OCI-LY1 (cell line): ENCODE results near the gene PLTP.

Experiments
- H2AFZ ChIP-seq: fragments of 200-600 bp; sonication (generic), shearing (Covaris generic); 2 replicates; pipeline ENCODE4 v1.6.0; 2014; ENCODE audit warnings: antibody characterized with exemption, mild to moderate bottlenecking, low read length
- H3F3A ChIP-seq: fragments of 200-600 bp; sonication (generic), shearing (Covaris generic); 2 replicates; pipeline ENCODE4 v1.6.0; 2014; ENCODE audit warnings: mild to moderate bottlenecking, antibody characterized with exemption, low read length, moderate library complexity; ENCODE audit not compliant: insufficient read depth
- H3K27ac ChIP-seq: fragments of 200-600 bp; sonication (generic); 2 replicates; pipeline ENCODE4 v1.5.1; 2014; ENCODE audit warnings: low read length, mixed run types, mild to moderate bottlenecking, low read depth; ENCODE audit not compliant: poor library complexity, severe bottlenecking
- H3K27me3 ChIP-seq: fragments of 200-600 bp; sonication (generic); 2 replicates; pipeline ENCODE4 v1.6.0; 2014; ENCODE audit warnings: antibody characterized with exemption, mild to moderate bottlenecking, low read length, moderate library complexity; ENCODE audit not compliant: insufficient read depth
- H3K36me3 ChIP-seq: fragments of 200-600 bp; sonication (generic); 2 replicates; pipeline ENCODE4 v1.6.1; 2014; ENCODE audit warnings: mild to moderate bottlenecking, antibody characterized with exemption, low read length, moderate library complexity, mixed read lengths; ENCODE audit not compliant: insufficient read depth
- H3K4me1 ChIP-seq: fragments of 200-600 bp; sonication (generic); 2 replicates; pipeline ENCODE4 v1.5.1; 2014; ENCODE audit warnings: mild to moderate bottlenecking, low read length, moderate library complexity; ENCODE audit not compliant: insufficient read depth, severe bottlenecking
- H3K4me2 ChIP-seq: fragments of 200-600 bp; sonication (generic), shearing (Covaris generic); 2 replicates; pipeline ENCODE4 v1.6.1; 2014; ENCODE audit warnings: low read length
- H3K4me3 ChIP-seq: fragments of 200-600 bp; sonication (generic); 2 replicates; pipeline ENCODE4 v1.5.1; 2014; ENCODE audit warnings: low read length, low read depth, mild to moderate bottlenecking, mixed read lengths; ENCODE audit not compliant: poor library complexity, severe bottlenecking
- H3K79me2 ChIP-seq: fragments of 200-600 bp; shearing (Covaris generic); 2 replicates; pipeline ENCODE4 v1.6.1; 2016; ENCODE audit warnings: mixed run types, low read length, mixed read lengths; ENCODE audit not compliant: insufficient read depth
- H3K9ac ChIP-seq: fragments of 200-600 bp; sonication (generic), shearing (Covaris generic); 2 replicates; pipeline ENCODE4 v1.6.1; 2014; ENCODE audit warnings: mild to moderate bottlenecking, low read length, mixed read lengths
- H3K9me2 ChIP-seq: fragments of 200-600 bp; sonication (generic), shearing (Covaris generic); 2 replicates; pipeline ENCODE4 v1.6.1; 2014; ENCODE audit warnings: low read depth, mild to moderate bottlenecking, low read length, mixed read lengths
- H3K9me3 ChIP-seq: fragments of 200-600 bp; shearing (Covaris generic); 2 replicates; pipeline ENCODE4 v1.6.1; 2014; ENCODE audit warnings: low read length, mixed read lengths
- H4K20me1 ChIP-seq: fragments of 200-600 bp; sonication (generic), shearing (Covaris generic); 2 replicates; pipeline ENCODE4 v1.6.0; 2016; ENCODE audit warnings: mild to moderate bottlenecking, low read length; ENCODE audit not compliant: insufficient read depth
- EZH2 ChIP-seq: fragments of 200-600 bp; sonication (generic), shearing (Covaris generic); IDR thresholded peaks from 2 replicates; pipeline ENCODE4 v1.8.0; 2017; ENCODE audit warnings: borderline replicate concordance, mixed run types, mild to moderate bottlenecking, antibody characterized with exemption, low read length, moderate library complexity, mixed read lengths
- TF ChIP-seq, protein P1 (sequence below): fragments of 200-600 bp; sonication (generic), shearing (Covaris generic); IDR thresholded peaks from 2 replicates; pipeline ENCODE4 v1.5.1; 2017; ENCODE audit warnings: mild to moderate bottlenecking, antibody characterized with exemption, low read length, moderate library complexity, mixed read lengths

The PLTP gene

DNA sequence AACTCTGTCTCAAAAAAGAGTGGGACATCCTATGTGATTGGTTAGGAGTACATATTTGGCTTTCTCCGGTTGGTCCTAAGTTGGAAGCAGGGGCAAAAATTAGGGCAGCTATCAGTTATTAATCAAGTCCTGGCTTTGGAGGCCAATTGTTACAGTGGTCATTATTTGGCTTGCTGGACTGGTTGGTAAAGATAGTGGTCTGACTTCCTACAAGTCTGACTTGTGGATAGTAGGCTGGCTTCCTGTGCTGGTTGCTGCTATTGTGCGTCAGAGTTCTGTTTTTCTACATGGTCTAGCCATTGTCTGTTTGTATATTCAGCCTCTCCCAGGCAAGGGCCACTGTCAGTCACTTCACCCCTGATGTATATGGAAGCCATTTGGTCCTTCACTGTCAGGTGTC, 61.7 kb downstream of the PLTP start:
- H3K4me3 ChIP-seq, result no peak overlapping the region
- TF ChIP-seq, protein P1, sequence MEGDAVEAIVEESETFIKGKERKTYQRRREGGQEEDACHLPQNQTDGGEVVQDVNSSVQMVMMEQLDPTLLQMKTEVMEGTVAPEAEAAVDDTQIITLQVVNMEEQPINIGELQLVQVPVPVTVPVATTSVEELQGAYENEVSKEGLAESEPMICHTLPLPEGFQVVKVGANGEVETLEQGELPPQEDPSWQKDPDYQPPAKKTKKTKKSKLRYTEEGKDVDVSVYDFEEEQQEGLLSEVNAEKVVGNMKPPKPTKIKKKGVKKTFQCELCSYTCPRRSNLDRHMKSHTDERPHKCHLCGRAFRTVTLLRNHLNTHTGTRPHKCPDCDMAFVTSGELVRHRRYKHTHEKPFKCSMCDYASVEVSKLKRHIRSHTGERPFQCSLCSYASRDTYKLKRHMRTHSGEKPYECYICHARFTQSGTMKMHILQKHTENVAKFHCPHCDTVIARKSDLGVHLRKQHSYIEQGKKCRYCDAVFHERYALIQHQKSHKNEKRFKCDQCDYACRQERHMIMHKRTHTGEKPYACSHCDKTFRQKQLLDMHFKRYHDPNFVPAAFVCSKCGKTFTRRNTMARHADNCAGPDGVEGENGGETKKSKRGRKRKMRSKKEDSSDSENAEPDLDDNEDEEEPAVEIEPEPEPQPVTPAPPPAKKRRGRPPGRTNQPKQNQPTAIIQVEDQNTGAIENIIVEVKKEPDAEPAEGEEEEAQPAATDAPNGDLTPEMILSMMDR, result no peak
- no peaks in the 10 kb centered on the region for H3K27me3 ChIP-seq
- H3K36me3 ChIP-seq, result peaks cover 28% of the 10 kb centered on the region
- no peak overlapping the region for H3K27ac ChIP-seq
- H3K9me3 ChIP-seq, result no peaks in the 10 kb centered on the region
- no peaks in the 10 kb centered on the region for H3K9me2 ChIP-seq
- H3K4me1 ChIP-seq, result no peaks in the 10 kb centered on the region
- H3F3A ChIP-seq, result no peaks in the 10 kb centered on the region
- H4K20me1 ChIP-seq, result no peaks in the 10 kb centered on the region
- H3K79me2 ChIP-seq, result no peaks in the 10 kb centered on the region
- no peak overlapping the region for H3K9ac ChIP-seq
- H3K4me2 ChIP-seq, result no peak overlapping the region
- no peak overlapping the region for H2AFZ ChIP-seq

DNA sequence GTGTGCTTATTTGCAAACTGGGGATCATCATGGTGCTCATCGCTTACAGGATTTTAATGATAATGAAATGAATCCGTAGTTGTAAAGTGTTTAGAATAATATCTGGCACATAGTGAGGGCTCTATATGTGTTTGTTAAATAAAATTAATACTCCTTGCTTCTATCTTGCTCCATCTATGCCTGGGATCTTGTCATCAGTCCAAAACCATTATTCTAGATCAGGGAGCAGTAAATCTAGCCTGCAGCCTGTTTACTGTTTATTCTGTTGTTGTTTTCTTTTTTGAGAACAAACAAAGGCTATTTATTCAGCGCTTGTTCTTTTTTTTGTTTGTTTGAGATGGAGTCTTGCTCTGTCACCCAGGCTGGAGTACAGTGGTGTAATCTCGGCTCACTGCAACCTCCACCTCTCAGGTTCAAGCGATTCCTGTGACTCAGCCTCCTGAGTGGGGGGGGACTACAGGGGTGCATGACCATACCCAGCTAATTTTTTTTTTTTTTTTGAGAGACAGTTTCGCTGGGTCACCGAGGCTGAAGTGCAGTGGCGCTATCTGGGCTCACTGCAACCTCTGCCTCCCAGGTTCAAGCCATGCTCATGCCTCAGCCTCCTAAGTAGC, 62.9 kb downstream of the PLTP start:
- Histone ChIP-seq H3K9me2 (no peaks in the 10 kb centered on the region), H3K4me2 (no peak overlapping the region), H3F3A (no peaks in the 10 kb centered on the region), H3K4me3 (no peak overlapping the region), H3K27me3 (no peaks in the 10 kb centered on the region), H3K9ac (no peak overlapping the region), H2AFZ (no peak overlapping the region), H3K79me2 (no peaks in the 10 kb centered on the region), H3K9me3 (no peaks in the 10 kb centered on the region), H3K4me1 (no peaks in the 10 kb centered on the region), H3K36me3 (peaks cover 40% of the 10 kb centered on the region), H4K20me1 (no peaks in the 10 kb centered on the region), H3K27ac (no peak overlapping the region)
- TF ChIP-seq, protein P1, result no peak
- TF ChIP-seq EZH2, result no peak
